ENCODE data around the gene IL22RA2. TPM values are rescaled to one million over a fixed set of nuclear protein-coding genes. Genes with fewer than 3 reads are reported as not detected.

IL22RA2 gene
- total RNA-seq, 1 experiment from 2014 or later = not detected

- no peak for DNase-seq (ENCODE audit: low read depth)
These were observed 5.6 kb downstream of the IL22RA2 start for GRCh38 chr6:137167702-137168377.

GRCh38 chr6:137166247-137167098 is 7.0 kb downstream of the IL22RA2 start:
- DNase-seq (ENCODE audit: low read depth) = no peak

- peak; percentile 48 for DNase-seq (ENCODE audit: low read depth)
These were observed 7.8 kb downstream of the IL22RA2 start for GRCh38 chr6:137165375-137166246.

GRCh38 chr6:137163732-137164318 is 9.6 kb downstream of the IL22RA2 start:
- DNase-seq (ENCODE audit: low read depth) = no peak

GRCh38 chr6:137162692-137163306 is 10.6 kb downstream of the IL22RA2 start:
- DNase-seq (ENCODE audit: low read depth) = no peak

- peak; percentile 24 for DNase-seq (ENCODE audit: low read depth)
These were observed 11.5 kb downstream of the IL22RA2 start for GRCh38 chr6:137161949-137162348.

- peak; percentile 57 for DNase-seq (ENCODE audit: low read depth)
These were observed 12.7 kb downstream of the IL22RA2 start for GRCh38 chr6:137160763-137161162.

- peak; percentile 12 for DNase-seq (ENCODE audit: low read depth)
These were observed 13.5 kb downstream of the IL22RA2 start for GRCh38 chr6:137159912-137160311.

- no peak for DNase-seq (ENCODE audit: low read depth)
These were observed 15.8 kb downstream of the IL22RA2 start for GRCh38 chr6:137157601-137158000.

- no peak for DNase-seq (ENCODE audit: low read depth)
These were observed 16.8 kb downstream of the IL22RA2 start for GRCh38 chr6:137156650-137157049.

GRCh38 chr6:137155830-137156229 is 17.6 kb downstream of the IL22RA2 start:
- peak; percentile 73 for DNase-seq (ENCODE audit: low read depth)

- DNase-seq (ENCODE audit: low read depth) = no peak
These were observed 23.4 kb downstream of the IL22RA2 start for GRCh38 chr6:137150072-137150471.

GRCh38 chr6:137149035-137149393 is 24.4 kb downstream of the IL22RA2 start:
- no peak for DNase-seq (ENCODE audit: low read depth)

- peak; percentile 13 for DNase-seq (ENCODE audit: low read depth)
These were observed 25.0 kb downstream of the IL22RA2 start for GRCh38 chr6:137148306-137149034.

GRCh38 chr6:137147195-137147594 is 26.2 kb downstream of the IL22RA2 start:
- DNase-seq (ENCODE audit: low read depth) = no peak

GRCh38 chr6:137146206-137146605 is 27.2 kb downstream of the IL22RA2 start:
- no peak for DNase-seq (ENCODE audit: low read depth)

- DNase-seq (ENCODE audit: low read depth) = no peak
These were observed 28.0 kb downstream of the IL22RA2 start for GRCh38 chr6:137145421-137145820.

GRCh38 chr6:137136065-137136464 is 37.4 kb downstream of the IL22RA2 start:
- DNase-seq (ENCODE audit: low read depth) = no peak

GRCh38 chr6:137134483-137134882 is 39.0 kb downstream of the IL22RA2 start:
- no peak for DNase-seq (ENCODE audit: low read depth)

GRCh38 chr6:137133122-137133521 is 40.3 kb downstream of the IL22RA2 start:
- DNase-seq (ENCODE audit: low read depth) = no peak

Data from M059J (cell line).